GM18858 (cell line): ENCODE measurements around the gene ACAP1.

ENCODE experiments used
- ATAC-seq: cut with Tn5 transposase; IDR thresholded peaks from one replicate; pipeline ENCODE4 v1.9.1; 2021; ENCODE audit not compliant: unreplicated experiment

Gene ACAP1

GRCh38 chr17:7383742-7384488 lies 47.6 kb downstream of the ACAP1 start:
- peak; percentile 42 for ATAC-seq

DNA sequence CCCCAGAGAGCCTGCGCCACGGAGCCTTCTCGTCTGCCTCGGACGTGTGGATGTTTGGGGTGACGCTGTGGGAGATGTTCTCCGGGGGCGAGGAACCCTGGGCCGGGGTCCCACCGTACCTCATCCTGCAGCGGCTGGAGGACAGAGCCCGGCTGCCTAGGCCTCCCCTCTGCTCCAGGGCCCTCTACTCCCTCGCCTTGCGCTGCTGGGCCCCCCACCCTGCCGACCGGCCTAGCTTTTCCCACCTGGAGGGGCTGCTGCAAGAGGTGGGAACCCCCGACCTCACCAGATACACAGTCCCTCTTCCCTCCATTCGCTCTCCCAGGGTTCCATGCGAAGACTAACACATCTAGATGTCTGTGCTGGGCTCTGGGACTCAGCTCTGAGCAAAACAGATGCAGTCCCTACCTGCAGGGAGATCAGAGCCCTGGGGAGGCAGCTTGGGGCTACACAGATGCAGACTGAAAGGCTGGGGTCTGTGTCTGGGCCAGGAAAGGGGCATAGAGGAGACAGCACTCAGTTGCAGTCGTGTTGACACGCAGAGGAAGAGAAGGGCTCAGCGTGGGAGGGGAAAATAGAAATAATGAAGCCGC lies 48.3 kb downstream of the ACAP1 start:
- no peak for ATAC-seq

- no peak for ATAC-seq
Observed at GRCh38 chr17:7388856-7389255, 52.5 kb downstream of the ACAP1 start.

DNA sequence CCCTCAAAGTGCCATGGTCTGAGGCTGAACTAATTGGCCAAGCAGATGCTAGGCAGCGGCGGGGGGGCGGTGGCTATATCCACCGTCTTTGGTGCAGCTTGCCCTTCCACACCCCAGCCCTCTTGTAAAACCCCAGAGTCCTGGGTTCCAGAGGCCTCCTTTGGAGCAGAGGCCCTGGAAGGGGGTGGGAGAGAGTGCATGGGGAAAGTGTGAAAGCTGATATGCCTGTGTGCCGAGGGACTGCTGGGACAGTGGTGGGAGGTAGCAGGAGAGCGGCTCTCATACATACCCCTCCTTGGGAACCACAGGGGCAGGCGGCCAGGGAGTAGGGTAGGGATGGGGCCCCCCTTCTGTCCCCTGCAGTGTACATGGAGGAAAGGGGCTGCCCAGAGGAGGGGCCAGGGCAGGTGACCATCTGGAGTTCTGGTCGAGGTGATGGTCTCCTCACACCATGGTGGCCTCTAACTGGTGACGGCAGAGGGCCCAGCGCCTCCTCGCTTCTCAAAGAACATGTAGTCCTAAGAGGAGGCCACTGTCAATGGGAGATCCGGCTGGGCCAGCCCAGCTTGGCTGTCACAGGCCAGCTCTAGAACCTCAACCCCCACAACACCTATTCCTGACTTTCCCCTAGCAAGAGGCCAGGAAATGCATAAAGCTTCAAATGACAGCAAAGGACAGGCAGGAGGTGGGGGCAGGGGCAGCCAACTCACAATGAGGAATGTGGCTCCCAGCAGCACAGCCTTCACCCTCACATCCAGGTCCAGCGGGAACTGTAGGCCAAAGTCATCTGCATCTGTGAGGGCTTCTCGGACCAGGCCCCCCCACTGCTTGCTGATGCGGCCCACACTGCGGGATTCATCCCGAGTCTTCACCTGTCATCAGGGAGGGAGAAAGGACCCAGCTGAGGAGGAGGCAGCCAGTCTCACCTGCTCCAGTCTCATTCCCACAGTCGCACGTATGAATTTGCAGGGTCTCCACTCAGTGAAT lies 53.9 kb downstream of the ACAP1 start:
- ATAC-seq, result no peak

GRCh38 chr17:7391307-7391706 lies 55.0 kb downstream of the ACAP1 start:
- ATAC-seq, result no peak

DNA sequence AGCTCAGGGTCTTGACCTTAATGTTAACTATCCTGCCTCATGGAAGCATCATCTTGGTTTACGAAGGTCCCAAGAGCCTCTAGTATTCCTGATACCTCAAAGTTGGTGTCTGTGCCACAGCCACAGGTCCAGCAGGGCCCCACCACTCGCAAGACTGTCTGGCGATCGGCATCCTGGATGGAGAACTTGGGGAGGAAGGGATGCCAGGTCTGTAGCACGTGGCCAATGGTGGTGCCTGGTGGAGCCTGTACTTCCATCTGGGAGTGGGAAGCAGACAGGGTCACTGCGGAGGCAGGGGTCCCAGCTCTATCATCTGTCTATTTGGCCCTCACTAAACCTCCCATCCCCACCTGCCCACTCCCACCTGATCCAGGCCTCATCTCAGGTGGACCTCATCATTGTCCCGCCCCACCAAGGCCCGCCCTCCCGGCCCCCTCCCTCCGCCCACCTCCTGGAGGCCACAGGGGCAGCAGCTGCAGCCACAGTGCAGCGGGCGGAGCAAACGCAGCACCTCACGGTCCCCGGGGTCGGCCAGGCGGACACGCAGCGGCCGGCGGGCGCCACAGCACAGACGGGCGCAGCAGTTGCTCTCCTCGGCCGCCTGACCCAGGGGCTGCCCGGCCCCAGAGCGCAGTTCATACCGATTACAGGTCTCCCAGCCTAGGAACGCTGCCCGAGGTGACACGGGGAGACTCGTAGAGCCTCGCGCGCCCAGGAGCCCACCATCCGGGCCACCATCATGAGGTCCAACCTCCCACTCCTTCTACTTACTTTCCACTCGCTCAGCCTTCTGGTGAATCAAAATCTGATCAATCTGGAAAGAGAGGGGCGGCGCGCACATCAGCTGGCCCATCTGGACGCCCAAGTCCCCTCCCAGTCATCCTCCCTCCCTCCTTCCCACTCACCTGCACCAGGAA lies 56.6 kb downstream of the ACAP1 start:
- ATAC-seq, result no peak

DNA sequence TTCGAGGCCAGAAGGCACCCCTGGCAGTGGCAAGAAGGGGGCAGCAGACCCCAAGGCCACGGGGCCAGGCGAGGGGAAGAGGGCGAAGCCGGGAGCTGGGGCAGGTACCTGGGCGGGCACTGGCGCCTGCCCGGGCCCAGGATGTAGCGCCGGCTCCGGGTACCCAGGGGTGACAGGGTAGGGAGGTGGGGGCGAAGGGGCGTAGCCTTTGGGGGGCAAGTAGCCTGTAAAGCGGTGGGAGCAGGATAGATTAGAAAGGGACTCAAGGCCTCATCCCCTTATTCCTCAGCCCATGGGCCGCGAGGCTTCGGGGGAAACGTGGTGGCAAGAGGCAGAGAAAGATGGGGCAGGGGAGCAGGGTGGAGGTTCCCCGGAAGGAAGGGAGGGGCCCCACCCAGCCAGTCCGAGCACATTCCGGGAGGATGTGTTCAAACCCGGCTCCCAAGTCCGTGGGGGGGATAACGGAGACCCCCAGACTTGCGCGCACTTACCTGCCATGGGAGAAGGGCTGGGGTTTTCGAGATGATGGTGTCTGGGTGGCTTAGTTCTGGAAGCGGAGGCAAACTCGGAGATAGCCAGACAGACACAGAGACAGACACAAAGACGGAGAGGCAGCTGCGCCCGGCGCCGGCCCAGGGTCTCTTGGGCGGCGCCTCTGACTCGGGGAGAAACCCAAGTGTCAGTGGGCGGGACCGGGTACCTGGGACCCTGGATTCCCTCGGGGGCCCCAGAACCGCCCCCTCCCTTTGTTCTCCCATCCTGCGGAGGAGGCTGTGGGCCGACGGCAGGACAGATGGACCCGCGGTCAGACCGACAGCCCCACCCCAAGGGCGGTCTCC lies 57.5 kb downstream of the ACAP1 start:
- peak; percentile 14 for ATAC-seq

- peak; percentile 46 for ATAC-seq
Observed at GRCh38 chr17:7394452-7395191, 58.3 kb downstream of the ACAP1 start, which contains the start of gene PLSCR3. Gene PLSCR3, minus strand, starts transcription at chr17:7394525. Its CDS starts 415 bp downstream, at chr17:7394110.

GRCh38 chr17:7396147-7396546 lies 59.8 kb downstream of the ACAP1 start:
- ATAC-seq, result no peak

- ATAC-seq, result no peak
Observed at GRCh38 chr17:7398612-7399011, 62.3 kb downstream of the ACAP1 start.
